Midbrain (tissue), 1 donor: ENCODE results near the gene NLK.
"Not testable (repeated sequence)": the region's sequence is repeated elsewhere in the genome, so short reads cannot be mapped to it uniquely, and the experiment has no call there.

ENCODE experiments used
- DNase-seq: peaks from one replicate; lab custom pipeline; 2025; lab: John Stamatoyannopoulos, UW

NLK gene

DNA sequence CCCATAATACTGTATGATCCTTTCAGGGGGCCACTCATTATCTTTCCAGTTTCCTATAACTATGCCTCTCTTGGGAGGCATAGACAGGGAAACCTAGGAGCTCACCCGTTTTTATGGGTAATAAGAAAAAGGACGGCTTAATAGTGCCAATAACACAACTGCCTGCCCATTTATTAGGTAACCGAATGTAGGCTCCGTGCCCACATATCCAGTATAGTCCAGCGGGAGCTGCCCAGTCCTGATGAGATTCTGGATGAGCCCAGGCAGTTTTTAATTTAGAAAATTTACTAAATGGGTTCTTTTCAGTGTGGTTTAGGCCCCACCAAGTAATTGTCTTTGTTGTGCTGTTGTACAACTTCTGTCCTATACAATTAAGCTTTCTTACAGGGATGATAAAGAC is 189.1 kb downstream of the NLK start:
- DNase-seq = not testable (repeated sequence)

DNA sequence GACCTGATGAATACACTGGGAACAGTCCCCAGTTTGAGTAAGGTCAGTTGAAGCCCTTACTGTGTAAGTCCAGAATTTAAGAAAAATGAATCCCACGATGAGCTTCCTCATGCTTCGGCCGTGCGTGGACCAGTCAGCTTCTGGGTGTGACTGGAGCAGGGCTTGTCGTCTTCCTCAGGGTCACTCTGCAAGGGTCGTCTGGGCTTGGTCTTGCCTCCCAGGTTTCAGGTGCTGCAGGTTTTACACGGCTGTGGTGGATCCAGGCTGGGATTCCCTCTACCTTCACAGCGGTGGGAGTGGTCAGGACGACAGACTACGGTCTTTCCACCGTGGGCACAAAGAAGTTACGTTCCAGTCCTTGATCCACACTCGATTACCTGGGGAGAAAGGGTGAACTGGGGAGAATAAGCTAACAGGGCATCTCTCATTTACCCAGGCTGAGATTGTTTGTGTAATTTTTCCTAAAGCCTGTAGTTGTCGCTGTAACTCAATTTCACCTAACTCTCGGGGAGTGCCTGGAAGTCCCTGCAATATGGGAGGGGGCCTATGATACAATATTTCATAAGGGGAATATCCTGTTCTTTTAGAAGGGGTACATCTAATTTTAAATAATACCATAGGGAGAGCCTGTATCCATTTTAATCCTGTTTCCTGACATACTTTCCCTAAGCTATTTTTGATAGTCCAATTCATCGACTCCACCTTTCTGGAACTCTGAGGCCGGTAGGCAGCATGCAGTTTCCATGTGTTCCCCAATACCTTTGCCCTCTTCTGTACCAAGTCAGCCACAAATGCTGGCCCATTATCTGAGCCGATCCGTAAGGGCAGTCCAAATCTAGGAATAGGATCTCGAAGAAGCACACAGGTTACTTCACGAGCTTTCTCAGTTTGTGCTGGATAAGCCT is 190.7 kb downstream of the NLK start:
- DNase-seq = not testable (repeated sequence)

DNA sequence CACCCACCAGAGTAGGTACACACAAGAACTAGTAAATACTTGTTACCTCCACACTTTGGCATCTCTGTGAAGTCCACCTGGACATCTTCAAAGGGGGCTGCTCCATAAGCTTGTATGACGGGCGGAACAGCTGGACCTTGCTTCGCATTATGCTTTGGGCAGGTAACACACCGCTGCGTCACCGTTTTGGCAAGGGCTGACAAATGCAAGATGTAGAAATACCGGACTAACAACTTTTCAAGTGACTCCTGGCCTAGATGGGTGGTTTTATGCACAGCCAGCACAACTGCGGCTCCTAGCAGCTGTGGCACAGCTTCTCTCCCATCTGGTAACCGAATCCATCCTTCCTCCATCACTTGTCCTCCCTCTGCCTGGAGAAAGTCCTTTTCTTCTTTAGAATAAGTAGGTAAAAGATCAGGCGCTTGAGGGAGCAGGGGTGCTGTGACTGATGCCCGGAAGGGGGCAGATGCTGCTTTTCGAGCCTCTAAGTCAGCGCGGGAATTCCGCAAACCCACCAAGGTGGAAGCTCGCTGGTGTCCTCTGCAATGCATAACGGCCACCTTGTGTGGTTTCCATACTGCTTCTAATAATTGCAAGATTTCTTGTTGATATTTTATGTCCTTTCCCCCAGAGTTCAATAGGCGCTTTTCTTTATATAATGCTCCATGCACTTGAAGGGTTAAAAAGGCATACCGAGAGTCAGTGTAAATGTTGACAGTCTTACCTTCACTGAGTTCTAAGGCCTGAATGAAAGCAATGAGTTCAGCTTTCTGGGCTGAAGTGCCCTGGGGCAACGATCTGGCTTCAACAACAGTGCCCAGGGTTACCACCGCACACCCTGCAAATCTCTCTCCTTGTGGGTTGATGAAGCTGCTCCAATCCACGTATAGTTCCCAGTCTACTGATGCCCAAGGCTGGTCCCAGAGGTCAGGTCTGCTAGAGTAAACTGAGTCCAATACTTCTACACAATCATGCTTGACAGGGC is 191.7 kb downstream of the NLK start:
- DNase-seq = not testable (repeated sequence)

DNA sequence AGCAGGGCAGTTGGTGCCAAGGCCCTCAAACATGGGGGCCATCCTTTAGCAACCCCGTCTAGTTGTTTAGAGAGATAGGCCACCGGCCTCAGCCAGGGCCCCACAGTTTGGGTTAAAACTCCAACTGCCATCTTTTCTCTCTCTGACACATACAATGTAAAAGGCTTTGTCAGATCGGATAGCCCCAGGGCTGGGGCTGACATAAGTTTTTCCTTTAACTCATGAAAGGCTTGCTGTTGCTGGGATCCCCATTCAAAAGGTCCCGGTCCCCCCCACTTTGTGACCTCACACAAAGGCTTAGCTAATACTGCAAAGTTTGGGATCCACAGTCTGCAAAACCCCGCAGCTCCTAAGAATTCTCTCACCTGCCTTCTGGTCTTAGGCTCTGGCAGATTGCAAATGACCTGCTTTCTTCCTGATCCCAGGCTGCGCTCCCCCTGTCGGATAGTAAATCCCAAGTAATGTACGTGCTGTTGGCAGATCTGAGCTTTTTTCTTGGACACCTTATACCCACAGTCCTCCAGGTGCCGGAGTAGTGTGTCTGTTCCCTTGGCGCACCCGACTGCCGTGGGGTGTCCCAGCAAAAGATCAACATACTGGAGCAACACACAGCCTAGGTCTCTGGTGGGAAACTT is 192.7 kb downstream of the NLK start:
- DNase-seq = not testable (repeated sequence)

DNA sequence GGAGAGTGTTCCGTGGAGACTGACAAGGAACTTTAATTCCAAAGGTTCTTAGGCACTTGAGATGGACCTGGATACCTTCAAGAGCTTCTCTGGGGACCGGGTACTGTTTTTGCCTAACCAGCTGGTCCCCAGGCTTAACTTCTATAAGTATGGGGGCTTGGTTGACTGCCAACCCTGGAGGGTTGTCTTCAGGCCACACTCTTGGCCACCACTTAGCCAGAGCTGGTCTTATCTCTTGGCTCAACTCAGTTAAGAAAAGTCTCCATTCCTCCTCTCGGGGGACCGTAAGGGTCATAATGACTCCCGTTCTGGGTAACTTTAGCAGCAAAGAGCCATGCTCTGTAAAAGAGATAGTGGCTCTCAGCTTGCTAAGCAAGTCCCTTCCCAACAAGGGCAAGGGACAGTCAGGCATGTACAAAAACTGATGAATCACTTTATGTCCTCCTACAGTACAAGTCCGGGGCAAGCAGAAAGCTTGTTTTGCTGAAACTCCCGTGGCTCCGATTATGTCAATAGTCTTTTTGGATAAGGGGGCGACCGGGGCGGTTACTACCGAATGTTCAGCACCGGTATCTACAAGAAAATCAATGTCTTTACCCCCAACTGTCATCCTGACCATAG is 193.7 kb downstream of the NLK start:
- DNase-seq = not testable (repeated sequence)

DNA sequence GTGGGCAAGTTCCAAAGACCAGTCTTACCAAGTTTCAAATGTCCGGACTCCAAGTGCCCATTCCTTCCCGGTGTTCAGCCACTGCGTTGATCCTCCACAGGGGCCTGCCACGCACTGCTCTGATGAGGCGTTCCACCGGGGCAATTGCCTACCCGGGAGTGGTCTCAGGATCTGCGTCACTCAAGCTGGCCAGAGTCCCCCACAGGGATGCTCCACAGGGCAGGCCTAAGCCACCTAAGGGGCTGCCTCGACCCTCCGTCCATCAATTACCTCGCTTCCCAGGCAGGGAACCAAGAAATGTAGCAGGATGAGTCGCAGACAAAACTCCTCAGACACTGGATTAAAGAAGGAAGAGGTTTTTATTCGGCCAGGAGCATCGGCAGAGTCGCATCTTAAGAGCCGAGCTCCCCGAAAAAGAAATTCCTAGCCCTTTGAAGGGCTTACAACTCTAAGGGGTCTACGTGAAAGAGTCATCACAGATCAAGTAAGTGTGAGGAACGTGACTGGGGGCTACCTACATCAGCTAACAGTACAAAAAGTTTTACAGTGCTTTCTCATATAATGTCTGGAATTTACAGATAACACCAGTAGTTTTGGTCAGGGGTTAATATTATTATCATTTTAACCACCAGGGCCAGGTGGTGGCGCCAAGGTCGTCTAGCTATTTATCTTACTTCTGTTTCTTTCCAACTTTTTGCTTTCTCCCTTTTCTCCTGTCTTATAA is 196.2 kb downstream of the NLK start:
- DNase-seq = not testable (repeated sequence)

DNA sequence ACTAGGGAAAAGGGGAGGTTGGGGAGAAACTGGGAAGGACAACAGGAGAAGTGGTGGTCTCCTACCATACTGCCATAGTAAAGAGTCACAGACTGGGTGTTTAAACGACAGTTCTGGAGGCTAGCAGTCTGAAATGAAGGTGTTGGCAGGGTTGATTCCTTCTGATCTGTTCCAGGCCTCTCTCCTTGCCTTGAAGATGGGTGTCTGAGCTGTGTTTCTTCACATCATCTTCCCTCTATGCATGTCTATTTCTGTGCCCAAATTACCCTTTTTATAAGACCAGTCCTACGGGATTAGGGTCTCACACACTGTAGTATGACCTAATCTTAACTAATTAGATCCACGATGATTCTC is 196.8 kb downstream of the NLK start:
- DNase-seq = no peak

DNA sequence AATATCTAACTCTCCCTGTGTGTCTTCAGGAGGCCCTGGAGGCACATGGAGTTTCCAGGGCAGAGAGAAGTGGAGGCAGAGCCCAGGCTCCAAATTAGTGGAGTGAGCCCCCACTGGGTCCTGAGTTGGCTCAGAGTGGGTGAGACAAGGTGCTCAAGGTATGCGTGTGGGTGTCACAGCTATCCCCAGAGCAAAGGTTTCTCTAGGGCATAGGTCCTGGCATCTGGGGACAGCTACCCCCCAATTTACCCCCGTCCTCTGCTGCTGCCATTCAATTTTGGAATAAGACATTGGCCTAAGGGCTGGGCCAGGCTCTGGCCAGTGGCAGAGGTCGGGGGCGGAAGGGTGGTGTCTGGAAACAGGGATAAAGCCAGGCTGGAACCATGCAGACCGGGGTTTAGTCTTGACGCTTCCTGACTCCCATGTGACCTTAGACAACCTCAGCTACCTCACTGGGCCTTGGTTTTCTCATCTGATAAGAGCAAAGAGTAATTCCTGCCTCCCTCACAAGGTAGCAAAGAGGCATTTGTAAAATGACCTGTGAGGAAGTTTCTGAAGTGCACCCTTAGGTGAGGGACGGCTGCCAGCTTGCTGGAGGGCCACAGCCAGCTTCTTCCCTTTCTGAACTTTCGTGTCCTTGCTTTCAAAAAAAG is 198.3 kb downstream of the NLK start:
- no peak for DNase-seq

DNA sequence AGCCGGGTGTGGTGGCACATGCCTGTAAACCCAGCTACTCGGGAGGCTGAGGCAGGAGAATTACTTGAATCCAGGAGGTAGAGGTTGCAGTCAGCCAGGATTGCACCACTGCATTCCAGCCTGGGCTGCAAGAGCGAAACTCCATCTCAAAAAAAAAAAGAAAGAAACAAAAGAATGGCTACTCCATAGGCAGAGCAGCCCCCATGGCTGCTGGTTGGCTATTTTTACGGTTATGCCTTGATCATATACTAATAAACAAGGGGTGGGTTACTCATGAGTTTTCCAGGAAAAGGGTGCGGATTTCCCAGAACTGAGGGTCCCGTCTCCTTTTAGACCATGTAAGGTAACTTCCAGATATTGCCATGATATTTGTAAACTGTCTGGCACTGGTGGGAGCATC is 200.3 kb downstream of the NLK start:
- DNase-seq = no peak

DNA sequence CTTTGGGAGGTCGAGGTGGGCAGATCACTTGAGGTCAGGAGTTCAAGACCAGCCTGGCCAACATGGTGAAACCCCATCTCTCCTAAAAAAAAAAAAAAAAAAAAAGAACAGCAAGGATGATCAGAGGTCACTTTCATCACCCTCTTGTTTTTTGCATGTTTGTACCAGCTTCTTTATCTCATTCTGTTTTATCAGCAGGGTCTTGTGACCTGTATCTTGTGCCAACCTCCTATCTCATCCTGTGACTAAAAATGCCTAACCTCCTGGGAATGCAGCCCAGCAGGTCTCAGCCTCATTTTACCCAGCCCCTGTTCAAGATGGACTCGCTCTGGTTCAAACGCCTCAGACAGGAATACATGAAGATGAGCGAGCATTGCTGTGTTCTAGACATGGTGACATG is 200.8 kb downstream of the NLK start:
- DNase-seq = not testable (repeated sequence)

DNA sequence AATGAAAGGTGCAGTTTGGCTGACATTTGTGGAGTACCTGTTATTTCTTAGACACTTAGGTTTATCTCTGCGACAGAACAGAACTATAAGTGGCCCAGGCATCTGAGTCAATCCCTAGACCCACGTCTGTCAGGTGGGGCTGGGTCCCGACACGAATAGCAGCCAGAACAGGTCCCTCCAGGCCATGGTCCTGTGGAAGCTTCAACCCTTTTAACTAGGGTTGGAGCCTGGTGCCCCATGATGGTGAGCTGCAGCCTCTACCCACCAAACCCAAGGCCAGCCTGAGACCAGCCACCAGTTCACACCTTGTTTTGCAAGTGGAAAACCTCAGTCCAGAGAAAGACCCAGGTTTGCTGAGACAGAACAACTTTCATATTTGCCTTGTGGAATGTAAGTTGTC is 202.0 kb downstream of the NLK start:
- no peak for DNase-seq
